Esophagus muscularis mucosa (tissue), 3 donors: ENCODE measurements around the gene ACOXL.

Experiments
- CTCF ChIP-seq, 3 experiments: fragments of 200-600 bp in 2 of 3; fragments of 450-650 bp in 1 of 3; sonication (generic) in 2 of 3; IDR thresholded peaks; one replicate each; pipeline ENCODE4 v1.5.1; 2017 to 2019; ENCODE audit warnings: antibody characterized with exemption in 3 of 3, mild to moderate bottlenecking in 2 of 3, moderate library complexity in 1 of 3
- POLR2A ChIP-seq: fragments of 450-650 bp; IDR thresholded peaks from one replicate; pipeline ENCODE4 v1.6.1; 2017; ENCODE audit warnings: antibody characterized with exemption, moderate library complexity, mild to moderate bottlenecking, low read depth
- POLR2AphosphoS5 ChIP-seq, 2 donors: sonication (generic); formaldehyde crosslinking; IDR thresholded peaks; one replicate each; pipeline ENCODE4 v1.6.1; 2017; ENCODE audit warnings: antibody characterized with exemption in 2 of 2

GRCh38 chr2:110799376-110799775 lies 67.0 kb downstream of the ACOXL start:
- TF ChIP-seq CTCF (IDR thresholded peaks at IDR 0.05) = no peak
- TF ChIP-seq POLR2A = no peak
- TF ChIP-seq POLR2AphosphoS5 (IDR thresholded peaks at IDR 0.05) = no peak
